K562 (cell line): ENCODE data around the gene CRYZL1. TPM values are rescaled to one million over a fixed set of nuclear protein-coding genes. Genes with fewer than 3 reads are reported as not detected.

Experiments
- ATAC-seq: fragments of 200-7000 bp; cut with Tn5 transposase; 3 replicates; pipeline ENCODE4 v1.9.1; 2020; ENCODE audit warnings: moderate library complexity
- BruUV-seq: library from RNA; stranded (reverse); fragments of 400-500 nt; replicated peaks from 2 replicates; lab custom pipeline; 2021; lab: Mats Ljungman, UMichigan
- CTCF ChIA-PET: fragments of 300-600 bp; formaldehyde crosslinking; extraction: SDS; loops from one replicate; lab custom pipeline; 2021; ENCODE audit warnings: low intra/inter-chr PET ratio; lab: Yijun Ruan, JAX
- POLR2A ChIA-PET: fragments of 300-600, 350-650 bp; sonication (Branson Sonifier 250); formaldehyde crosslinking; extraction: SDS; loops from one replicate; lab custom pipeline; 2021; ENCODE audit warnings: antibody characterized with exemption, inconsistent platforms; lab: Yijun Ruan, JAX
- DNase-seq, 4 experiments: peaks; one replicate each; pipeline versions ENCODE4 v3.0.0 to v3.0.0-alpha.2; 2011 to 2018; ENCODE audit warnings: low spot score in 3 of 4, mixed read lengths in 3 of 4; ENCODE audit errors: extremely low read depth in 1 of 4
- FAIRE-seq: peaks from 2 replicates; lab custom pipeline; 2011; peaks lifted over from hg19 to GRCh38; lab: Jason Lieb, UNC
- H2AFZ ChIP-seq: 2 replicates; pipeline ENCODE4 v1.6.0; 2011; ENCODE audit warnings: low read depth, low read length, control low read depth, inconsistent platforms
- H3K27ac ChIP-seq: fragments of 200-600 bp; 3 replicates; pipeline ENCODE4 v1.8.0; 2011; ENCODE audit warnings: low read depth, mild to moderate bottlenecking, control low read depth, inconsistent platforms, low read length, moderate library complexity, mixed read lengths; ENCODE audit errors: extremely low read depth
- H3K27me3 ChIP-seq, 2 experiments: fragments of 300-600 bp in 1 of 2; 2 replicates in 1 of 2; 3 replicates in 1 of 2; pipeline versions ENCODE4 v1.6.0 to v1.8.0; 2011; ENCODE audit warnings: inconsistent platforms in 2 of 2, low read length in 2 of 2, mild to moderate bottlenecking in 1 of 2, mixed read lengths in 1 of 2, moderate library complexity in 1 of 2; ENCODE audit not compliant: control insufficient read depth in 2 of 2, insufficient read depth in 2 of 2
- H3K36me3 ChIP-seq: fragments of 300-600 bp; 3 replicates; pipeline ENCODE4 v1.8.0; 2011; ENCODE audit warnings: mild to moderate bottlenecking, low read length, inconsistent platforms; ENCODE audit not compliant: control insufficient read depth, insufficient read depth
- H3K4me1 ChIP-seq, 2 experiments: fragments of 200-600 bp in 1 of 2; replicated peaks in 1 of 2; 2 replicates in 1 of 2; 3 replicates in 1 of 2; pipeline versions ENCODE4 v1.5.1 to v1.8.0; 2011; ENCODE audit warnings: inconsistent platforms in 2 of 2, low read length in 2 of 2, mild to moderate bottlenecking in 1 of 2, mixed read lengths in 1 of 2, moderate library complexity in 1 of 2; ENCODE audit not compliant: control insufficient read depth in 2 of 2, insufficient read depth in 2 of 2
- H3K4me2 ChIP-seq: 2 replicates; pipeline ENCODE4 v1.6.1; 2011; ENCODE audit warnings: low read length, control low read depth, inconsistent platforms, mixed read lengths; ENCODE audit not compliant: insufficient read depth
- H3K4me3 ChIP-seq: fragments of 200-600 bp; sonication (generic), shearing (Covaris generic); 2 replicates; pipeline ENCODE4 v1.5.1; 2016; ENCODE audit warnings: control low read depth, inconsistent platforms
- H3K79me2 ChIP-seq: fragments of 200-600 bp; 3 replicates; pipeline ENCODE4 v1.8.0; 2011; ENCODE audit warnings: low read length, inconsistent platforms; ENCODE audit not compliant: control insufficient read depth, insufficient read depth
- H3K9ac ChIP-seq, 2 experiments: 2 replicates each; pipeline versions ENCODE4 v1.6.0 to v1.6.1; 2011; ENCODE audit warnings: low read depth in 2 of 2, low read length in 2 of 2, control low read depth in 1 of 2, inconsistent platforms in 1 of 2, mild to moderate bottlenecking in 1 of 2, mixed read lengths in 1 of 2; ENCODE audit not compliant: insufficient read depth in 1 of 2
- H3K9me1 ChIP-seq: one replicate; pipeline ENCODE4 v1.6.0; 2011; ENCODE audit warnings: inconsistent platforms, mild to moderate bottlenecking, low read length, moderate library complexity; ENCODE audit not compliant: control insufficient read depth, insufficient read depth
- H3K9me3 ChIP-seq: replicated peaks from 2 replicates; pipeline ENCODE4 v1.5.1; 2011; ENCODE audit warnings: low read depth, low read length, inconsistent platforms; ENCODE audit not compliant: control insufficient read depth, insufficient read depth
- H4K20me1 ChIP-seq: replicated peaks from 2 replicates; pipeline ENCODE4 v1.6.1; 2011; ENCODE audit warnings: low read length, inconsistent platforms, mixed read lengths; ENCODE audit not compliant: control insufficient read depth, insufficient read depth
- CEBPG ChIP-seq, 3 experiments: fragments of 200-800 bp in 1 of 3; sonication (Bioruptor generic) in 1 of 3; sonication (generic) in 1 of 3; formaldehyde crosslinking in 1 of 3; IDR thresholded peaks in 2 of 3; conservative IDR thresholded peaks in 1 of 3; 2 replicates each; pipeline versions ENCODE4 v1.6.1 to v1.8.0; 2016 to 2022; ENCODE audit warnings: missing compliant biosample characterization in 2 of 3, missing genetic modification characterization in 2 of 3, mild to moderate bottlenecking in 1 of 3, missing genetic modification reagents in 1 of 3
- KAT2B ChIP-seq: IDR thresholded peaks from one replicate; pipeline ENCODE4 v1.6.1; 2012; ENCODE audit warnings: low read depth, mild to moderate bottlenecking, control low read depth, inconsistent platforms, low read length, moderate library complexity
- MEF2D ChIP-seq: conservative IDR thresholded peaks from 2 replicates; pipeline ENCODE4 v1.6.1; 2016; ENCODE audit warnings: low read depth, missing genetic modification characterization, missing compliant biosample characterization
- MTA2 ChIP-seq: fragments of 450-650 bp; IDR thresholded peaks from 2 replicates; pipeline ENCODE4 v1.6.1; 2016; ENCODE audit warnings: low read depth
- PKNOX1 ChIP-seq: fragments of 450-650 bp; IDR thresholded peaks from 2 replicates; pipeline ENCODE4 v1.6.1; 2016
- SAFB2 ChIP-seq: fragments of 200-400 bp; formaldehyde crosslinking; IDR thresholded peaks from 2 replicates; pipeline ENCODE4 v1.6.1; 2018; ENCODE audit warnings: borderline replicate concordance, low read length, low read depth, moderate library complexity; ENCODE audit not compliant: severe bottlenecking
- TARDBP ChIP-seq: fragments of 450-650 bp; IDR thresholded peaks from 2 replicates; pipeline ENCODE4 v1.6.1; 2016
- WGBS: fragments of 100-300 bp; shearing (Covaris generic); methylation state at CpG from one replicate; pipeline ENCODE4 v1.1.6; 2016; ENCODE audit warnings: low coverage, mixed read lengths; ENCODE audit not compliant: insufficient coverage; ENCODE audit errors: missing lambda C conversion rate; 5-methylcytosine and 5-hydroxymethylcytosine counted together
- in situ Hi-C: fragments of 300-500 bp; cut with MboI; formaldehyde crosslinking; loops from 4 replicates; pipeline ENCODE4 v1.15.0; 2018; ENCODE audit warnings: inconsistent platforms, mixed read lengths
- intact Hi-C: fragments of 100-400 bp; cut with micrococcal nuclease; formaldehyde crosslinking; loops from 2 replicates; pipeline ENCODE4 v1.14.2; 2022
- polyA plus RNA-seq, 8 experiments: library from polyadenylated mRNA; depleted of rRNA in 4 of 8; stranded (reverse) in 5 of 8; unstranded in 3 of 8; fragments of >200 nt; fragmentation: Nextera tagmentation in 2 of 8; fragmentation: Illumina TruSeq in 1 of 8; extraction: Ambion mirVana in 2 of 8; extraction: Trizol in 1 of 8; gene quantifications; 2 replicates each; pipeline versions ENCODE4 v1.2.1 to v1.2.3, GENCODE V29; 2011 to 2014; ENCODE audit warnings: inconsistent platforms in 1 of 8, missing spikeins in 1 of 8
- total RNA-seq, 7 experiments: library from RNA; depleted of rRNA in 6 of 7; stranded (reverse); fragments of >200 nt in 6 of 7; fragmentation: Illumina TruSeq in 2 of 7; extraction: Trizol in 2 of 7; gene quantifications; 2 replicates each; pipeline versions ENCODE4 v1.2.1 to v1.2.3, GENCODE V29; 2011 to 2021; ENCODE audit warnings: low replicate concordance in 1 of 7

Gene CRYZL1
- total and polyA plus RNA-seq, 9 of the 15 experiments (the other 6 are each of a cell fraction or from before 2014, with no cell fraction given): 19.9 to 98.2 (median 39.2) TPM

GRCh38 chr21:33619726-33620125, 21.8 kb downstream of the CRYZL1 start:
- ChIA-PET CTCF (no interaction called here), POLR2A (interaction anchor here (1.0 kb wide), 1 partner anchor 9 kb away, joined by 5 read pairs; no protein-coding TSS in a partner anchor)
- H3K4me3 ChIP-seq: no peak overlapping the region
- no peaks in the 10 kb centered on the region for H3K9me3 ChIP-seq
- no peaks in the 10 kb centered on the region for H4K20me1 ChIP-seq
- intact Hi-C loops: no loop called here
- WGBS: 78% methylated on average over 4 of the region's 4 CpGs
- TF ChIP-seq CEBPG (CRISPR knock-in tag; IDR thresholded peaks at IDR 0.05) (no peak), CEBPG (tag; conservative IDR thresholded peaks at IDR 0.05 in 1 of 2, IDR thresholded peaks at IDR 0.05 in 1 of 2) (0 out of 4 replicates have a peak, but pooled peaks of 1 of the 2 experiments have one; percentile 19), MTA2 (no peak), PKNOX1 (no peak), SAFB2 (no peak), KAT2B (no peak), TARDBP (no peak), MEF2D (tag) (no peak)
- TF ChIP-seq, all 486 proteins: peak for 1
- Histone ChIP-seq H3K27me3 (no peaks in the 10 kb centered on the region), H3K27ac (no peak overlapping the region), H3K4me1 (peaks cover 0 to 4% of the 10 kb centered on the region in 2 experiments; a peak in 1 of 5 replicates), H3K79me2 (no peaks in the 10 kb centered on the region), H3K4me2 (no peak overlapping the region), H3K36me3 (peaks cover 29% of the 10 kb centered on the region; the same call in 1 of the 3 replicates), H3K9me1 (no peaks in the 10 kb centered on the region), H2AFZ (no peak overlapping the region), H3K9ac (no peak overlapping the region)
- no peak for ATAC-seq
- TSS peak; percentile 12 for BruUV-seq
- in situ Hi-C loops: no loop called here
- FAIRE-seq: no peak
- DNase-seq: no peak
